Neural cell (in vitro differentiated cells): Measurements from ENCODE around the gene ACVR1B.

Experiments used
- CTCF ChIP-seq: fragments of 450-650 bp; IDR thresholded peaks from 2 replicates; pipeline ENCODE4 v1.5.1; 2014; ENCODE audit warnings: antibody characterized with exemption, mild to moderate bottlenecking, moderate library complexity; ENCODE audit not compliant: poor library complexity, severe bottlenecking
- EZH2 ChIP-seq: fragments of 200-600, 300-800 bp; shearing (Covaris generic), sonication (generic); IDR thresholded peaks from 2 replicates; pipeline ENCODE4 v1.6.1; 2014; ENCODE audit warnings: antibody characterized with exemption, low read length, borderline replicate concordance, mild to moderate bottlenecking; ENCODE audit not compliant: insufficient read depth, poor library complexity, severe bottlenecking
- POLR2AphosphoS5 ChIP-seq: IDR thresholded peaks from 2 replicates; pipeline ENCODE4 v1.6.1; 2012

DNA sequence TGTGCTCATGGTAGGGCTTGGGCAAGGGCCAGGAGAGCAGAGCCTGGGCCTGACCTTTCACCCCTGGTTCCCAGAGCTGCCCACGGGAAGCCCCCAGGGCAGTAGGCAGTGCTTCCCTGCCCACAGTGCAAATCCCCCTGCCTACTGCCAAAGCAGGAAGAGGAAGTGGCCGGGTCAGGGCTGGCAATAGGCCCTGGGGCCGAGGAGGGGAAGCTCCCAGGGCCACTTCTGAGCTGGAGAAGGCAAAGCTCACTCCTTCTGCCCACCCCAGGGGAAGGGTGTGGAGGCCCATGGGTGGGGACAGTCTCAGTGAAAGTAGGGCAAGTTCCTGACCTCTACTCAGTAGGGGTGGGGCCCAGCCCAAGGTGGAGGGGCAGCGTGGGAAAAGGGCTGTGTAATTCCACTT is 94.3 kb downstream of the ACVR1B start:
- TF ChIP-seq CTCF: no peak
- TF ChIP-seq EZH2: no peak
- TF ChIP-seq POLR2AphosphoS5: no peak
